GM12878 (cell line): ENCODE results near the gene TRIM62. TPM values are rescaled to one million over a fixed set of nuclear protein-coding genes. Genes with fewer than 3 reads are reported as not detected.

Experiments used
- ATAC-seq: fragments of 200-7000 bp; cut with Tn5 transposase; 3 replicates; pipeline ENCODE4 v1.9.1; 2020; ENCODE audit warnings: mild to moderate bottlenecking, moderate library complexity
- BruUV-seq: library from RNA; stranded (reverse); fragments of 400-500 nt; replicated peaks from 2 replicates; lab custom pipeline; 2021; lab: Mats Ljungman, UMichigan
- CTCF ChIA-PET: fragments of 300-600 bp; sonication (Branson Sonifier 250); formaldehyde crosslinking; extraction: SDS; loops from one replicate; lab custom pipeline; 2021; ENCODE audit warnings: inconsistent platforms; lab: Yijun Ruan, JAX
- POLR2A ChIA-PET: fragments of 350-600 bp; formaldehyde crosslinking; extraction: SDS; loops from one replicate; lab custom pipeline; 2021; ENCODE audit warnings: inconsistent platforms; lab: Charles Lee
- RAD21 ChIA-PET: fragments of 300-600 bp; sonication (Branson Sonifier 250); formaldehyde crosslinking; loops from one replicate; lab custom pipeline; 2023; ENCODE audit warnings: antibody characterized with exemption; ENCODE audit not compliant: unreplicated experiment; lab: Charles Lee
- SMC1A ChIA-PET: fragments of 300-600 bp; sonication (Branson Sonifier 250); formaldehyde crosslinking; loops from one replicate; lab custom pipeline; 2023; ENCODE audit not compliant: unreplicated experiment, uncharacterized antibody; lab: Charles Lee
- DNase-seq: peaks from one replicate; pipeline ENCODE4 v3.0.0-alpha.2; 2011; ENCODE audit warnings: low read depth, low spot score
- FAIRE-seq: peaks from 3 replicates; lab custom pipeline; 2011; peaks lifted over from hg19 to GRCh38; lab: Jason Lieb, UNC
- H2AFZ ChIP-seq: 2 replicates; pipeline ENCODE4 v1.6.0; 2011; ENCODE audit warnings: low read depth, low read length, control low read depth; ENCODE audit not compliant: control insufficient read depth
- H3K27ac ChIP-seq: 2 replicates; pipeline ENCODE4 v1.5.1; 2011; ENCODE audit warnings: control low read depth; ENCODE audit not compliant: control insufficient read depth, insufficient read depth
- H3K27me3 ChIP-seq, 2 experiments: replicated peaks in 1 of 2; 2 replicates each; pipeline versions ENCODE4 v1.6.0 to v1.6.1; 2011; ENCODE audit warnings: low read length in 1 of 2; ENCODE audit not compliant: control insufficient read depth in 2 of 2, insufficient read depth in 2 of 2
- H3K36me3 ChIP-seq, 2 experiments: 2 replicates each; pipeline ENCODE4 v1.5.1; 2011; ENCODE audit warnings: low read length in 1 of 2; ENCODE audit not compliant: control insufficient read depth in 2 of 2, insufficient read depth in 2 of 2
- H3K4me1 ChIP-seq: 2 replicates; pipeline ENCODE4 v1.6.1; 2011; ENCODE audit warnings: mild to moderate bottlenecking, low read length, moderate library complexity, mixed read lengths; ENCODE audit not compliant: control insufficient read depth, insufficient read depth
- H3K4me2 ChIP-seq: 2 replicates; pipeline ENCODE4 v1.6.0; 2011; ENCODE audit warnings: control low read depth; ENCODE audit not compliant: control insufficient read depth, insufficient read depth
- H3K4me3 ChIP-seq: fragments of 200-600 bp; sonication (generic); 2 replicates; pipeline ENCODE4 v1.5.1; 2016
- H3K79me2 ChIP-seq: 2 replicates; pipeline ENCODE4 v1.6.0; 2011; ENCODE audit warnings: low read length; ENCODE audit not compliant: control insufficient read depth, insufficient read depth
- H3K9ac ChIP-seq: 2 replicates; pipeline ENCODE4 v1.8.0; 2011; ENCODE audit warnings: low read length, control low read depth, mixed read lengths; ENCODE audit not compliant: control insufficient read depth, insufficient read depth
- H3K9me3 ChIP-seq: replicated peaks from 3 replicates; pipeline ENCODE4 v1.5.1; 2011; ENCODE audit warnings: mild to moderate bottlenecking, low read length; ENCODE audit not compliant: control insufficient read depth, insufficient read depth
- H4K20me1 ChIP-seq: 2 replicates; pipeline ENCODE4 v1.6.0; 2011; ENCODE audit not compliant: control insufficient read depth, insufficient read depth
- CHD1 ChIP-seq: IDR thresholded peaks from 2 replicates; pipeline ENCODE4 v1.6.1; 2012; ENCODE audit warnings: low read depth, low read length, improper control_type of control experiment
- DPF2 ChIP-seq: fragments of 450-650 bp; IDR thresholded peaks from 2 replicates; pipeline ENCODE4 v1.6.1; 2017; ENCODE audit warnings: mild to moderate bottlenecking
- ETV6 ChIP-seq, 2 experiments: fragments of 450-650 bp in 1 of 2; IDR thresholded peaks in 1 of 2; conservative IDR thresholded peaks in 1 of 2; 2 replicates each; pipeline ENCODE4 v1.6.1; 2014; ENCODE audit warnings: antibody characterized with exemption in 1 of 2, borderline replicate concordance in 1 of 2, low read depth in 1 of 2, mild to moderate bottlenecking in 1 of 2, moderate library complexity in 1 of 2
- IRF4 ChIP-seq: IDR thresholded peaks from 2 replicates; pipeline ENCODE4 v1.6.1; 2011; ENCODE audit warnings: low read depth, low read length
- SIN3A ChIP-seq: IDR thresholded peaks from 2 replicates; pipeline ENCODE4 v1.6.1; 2012; ENCODE audit warnings: low read depth, low read length, improper control_type of control experiment
- STAT1 ChIP-seq: fragments of 450-650 bp; conservative IDR thresholded peaks from 2 replicates; pipeline ENCODE4 v1.6.1; 2014; ENCODE audit warnings: antibody characterized with exemption, mild to moderate bottlenecking
- ZZZ3 ChIP-seq: IDR thresholded peaks from 2 replicates; pipeline ENCODE4 v1.6.1; 2011; ENCODE audit warnings: low read depth; ENCODE audit not compliant: control insufficient read depth, insufficient read length
- WGBS: methylation state at CpG from one replicate; pipeline ENCODE4 v1.1.6; 2016; ENCODE audit warnings: low lambda C conversion rate; ENCODE audit not compliant: insufficient replicate concordance, insufficient coverage; ENCODE audit errors: missing lambda C conversion rate; 5-methylcytosine and 5-hydroxymethylcytosine counted together
- in situ Hi-C: fragments of 300-500 bp; cut with MboI; formaldehyde crosslinking; loops from 9 replicates; pipeline ENCODE4 v1.14.3; 2018; ENCODE audit warnings: mixed read lengths
- intact Hi-C: fragments of 100-400 bp; cut with micrococcal nuclease; formaldehyde crosslinking; loops from one replicate; pipeline ENCODE4 v1.14.2; 2022; ENCODE audit not compliant: unreplicated experiment
- polyA plus RNA-seq, 11 experiments: library from polyadenylated mRNA; depleted of rRNA in 4 of 11; unstranded in 6 of 11; stranded (reverse) in 5 of 11; fragments of >200 nt; fragmentation: Nextera tagmentation in 4 of 11; fragmentation: Illumina TruSeq in 1 of 11; extraction: Ambion mirVana in 4 of 11; extraction: Trizol in 1 of 11; gene quantifications; 1 replicate in 1 of 11; 2 replicates in 10 of 11; pipeline versions ENCODE4 v1.2.1 to v1.2.3, GENCODE V29; 2011 to 2016; ENCODE audit warnings: inconsistent platforms in 2 of 11, missing spikeins in 2 of 11, low read depth in 1 of 11
- total RNA-seq, 4 experiments: library from RNA; depleted of rRNA in 3 of 4; stranded (reverse); fragments of >200 nt in 3 of 4; fragmentation: Illumina TruSeq in 1 of 4; extraction: Trizol in 1 of 4; gene quantifications; 2 replicates each; pipeline versions ENCODE4 v1.2.1 to v1.2.3, GENCODE V29; 2013 to 2021
- TF ChIP-seq, protein P1 (sequence below): fragments of 450-650 bp; conservative IDR thresholded peaks from 2 replicates; pipeline ENCODE4 v1.6.1; 2017; ENCODE audit warnings: mild to moderate bottlenecking, moderate library complexity
- TF ChIP-seq, protein P2 (sequence below): fragments of 450-650 bp; IDR thresholded peaks from 2 replicates; pipeline ENCODE4 v1.6.1; 2014; ENCODE audit warnings: mild to moderate bottlenecking

Gene TRIM62
- total and polyA plus RNA-seq, 10 of the 15 experiments (the other 5 are each of a cell fraction or from before 2014, with no cell fraction given) = 0.52 to 4.2 (median 1.9) TPM

DNA sequence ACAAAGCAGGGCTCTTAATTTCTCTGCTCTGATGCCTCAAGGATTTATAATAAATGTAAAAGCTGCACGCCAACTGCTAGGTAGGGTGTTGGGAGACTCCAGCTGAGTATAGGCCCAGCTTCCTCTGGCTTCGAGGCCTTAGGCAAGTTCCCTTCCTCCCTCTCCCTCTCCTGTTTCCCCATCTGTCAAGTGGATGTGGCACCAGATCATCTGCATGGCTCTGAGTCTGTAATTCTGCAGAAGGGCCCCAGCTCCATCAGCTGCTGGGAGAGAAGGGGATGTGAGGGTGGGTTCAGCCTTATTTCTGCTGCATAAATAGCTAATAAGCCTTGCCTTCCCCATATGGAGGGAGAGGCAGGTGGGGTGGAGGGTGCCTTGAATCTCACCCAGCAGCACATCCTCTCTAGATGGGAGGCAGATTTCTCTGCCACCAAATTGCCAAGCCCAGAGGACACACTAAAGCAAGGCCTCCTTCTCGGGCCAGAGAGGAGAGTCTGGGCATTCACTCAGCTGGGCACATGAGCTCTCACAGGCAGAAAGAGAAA lies 3.8 kb downstream of the TRIM62 start (continued):
- TF ChIP-seq, protein P1, sequence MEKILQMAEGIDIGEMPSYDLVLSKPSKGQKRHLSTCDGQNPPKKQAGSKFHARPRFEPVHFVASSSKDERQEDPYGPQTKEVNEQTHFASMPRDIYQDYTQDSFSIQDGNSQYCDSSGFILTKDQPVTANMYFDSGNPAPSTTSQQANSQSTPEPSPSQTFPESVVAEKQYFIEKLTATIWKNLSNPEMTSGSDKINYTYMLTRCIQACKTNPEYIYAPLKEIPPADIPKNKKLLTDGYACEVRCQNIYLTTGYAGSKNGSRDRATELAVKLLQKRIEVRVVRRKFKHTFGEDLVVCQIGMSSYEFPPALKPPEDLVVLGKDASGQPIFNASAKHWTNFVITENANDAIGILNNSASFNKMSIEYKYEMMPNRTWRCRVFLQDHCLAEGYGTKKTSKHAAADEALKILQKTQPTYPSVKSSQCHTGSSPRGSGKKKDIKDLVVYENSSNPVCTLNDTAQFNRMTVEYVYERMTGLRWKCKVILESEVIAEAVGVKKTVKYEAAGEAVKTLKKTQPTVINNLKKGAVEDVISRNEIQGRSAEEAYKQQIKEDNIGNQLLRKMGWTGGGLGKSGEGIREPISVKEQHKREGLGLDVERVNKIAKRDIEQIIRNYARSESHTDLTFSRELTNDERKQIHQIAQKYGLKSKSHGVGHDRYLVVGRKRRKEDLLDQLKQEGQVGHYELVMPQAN = no peak
- TF ChIP-seq DPF2 = no peak
- TF ChIP-seq SIN3A = no peak
- TF ChIP-seq STAT1 = no peak
- TF ChIP-seq IRF4 = no peak
- no peak for TF ChIP-seq CHD1

DNA sequence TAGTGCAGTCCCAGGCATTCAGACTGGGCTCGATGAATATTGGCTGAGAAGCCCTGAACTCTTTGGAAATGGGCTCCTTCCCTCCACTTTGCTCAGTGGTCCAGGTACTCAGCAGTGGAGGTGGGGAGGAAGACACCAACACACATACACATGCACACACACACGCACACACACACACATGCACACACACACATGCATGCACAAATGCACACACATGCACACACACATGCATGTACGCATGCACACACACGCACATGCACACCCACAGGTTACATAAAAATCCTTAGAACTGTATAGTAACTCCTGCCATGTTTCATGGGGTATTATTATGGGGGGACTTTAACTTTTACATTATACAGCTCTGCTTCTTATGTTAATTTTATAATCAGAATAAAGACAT lies 5.0 kb downstream of the TRIM62 start:
- Histone ChIP-seq H3K4me2 (no peak overlapping the region), H3K9me3 (no peaks in the 10 kb centered on the region), H3K79me2 (no peaks in the 10 kb centered on the region)
- no peak for TF ChIP-seq ZZZ3
- TF ChIP-seq ETV6 (conservative IDR thresholded peaks at IDR 0.05 in 1 of 2, IDR thresholded peaks at IDR 0.05 in 1 of 2; ENCODE audit: borderline replicate concordance in 1 of 2, low read depth in 1 of 2) = no peak
- TF ChIP-seq, protein P2, sequence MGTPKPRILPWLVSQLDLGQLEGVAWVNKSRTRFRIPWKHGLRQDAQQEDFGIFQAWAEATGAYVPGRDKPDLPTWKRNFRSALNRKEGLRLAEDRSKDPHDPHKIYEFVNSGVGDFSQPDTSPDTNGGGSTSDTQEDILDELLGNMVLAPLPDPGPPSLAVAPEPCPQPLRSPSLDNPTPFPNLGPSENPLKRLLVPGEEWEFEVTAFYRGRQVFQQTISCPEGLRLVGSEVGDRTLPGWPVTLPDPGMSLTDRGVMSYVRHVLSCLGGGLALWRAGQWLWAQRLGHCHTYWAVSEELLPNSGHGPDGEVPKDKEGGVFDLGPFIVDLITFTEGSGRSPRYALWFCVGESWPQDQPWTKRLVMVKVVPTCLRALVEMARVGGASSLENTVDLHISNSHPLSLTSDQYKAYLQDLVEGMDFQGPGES = no peak
- TF ChIP-seq, all 136 proteins: peak for 0
- in situ Hi-C loops = no loop called here
- Histone ChIP-seq H3K36me3 (no peaks in the 10 kb centered on the region), H3K4me1 (no peaks in the 10 kb centered on the region; the same call in 1 of the 2 replicates), H4K20me1 (no peaks in the 10 kb centered on the region), H3K27ac (no peak overlapping the region), H3K27me3 (no peaks in the 10 kb centered on the region), H2AFZ (no peak overlapping the region), H3K4me3 (no peak overlapping the region), H3K9ac (no peak overlapping the region)
- ChIA-PET SMC1A (interaction anchor here (0.7 kb wide), 1 partner anchor 10 kb away, joined by 3 read pairs; no protein-coding TSS in a partner anchor), POLR2A (no interaction called here), CTCF (no interaction called here), RAD21 (no interaction called here)
- BruUV-seq = no TSS peak
- DNase-seq (no peak), ATAC-seq (no peak), FAIRE-seq (no peak)
- intact Hi-C loops = no loop called here
- WGBS = 42% methylated on average over 4 of the region's 4 CpGs
